H1 (cell line): ENCODE results near the gene RARRES1. TPM values are rescaled to one million over a fixed set of nuclear protein-coding genes. Genes with fewer than 3 reads are reported as not detected.

ENCODE experiments used
- CTCF ChIA-PET: fragments of 300-600 bp; sonication (Branson Sonifier 250); formaldehyde crosslinking; loops from one replicate; lab custom pipeline; 2021; ENCODE audit not compliant: partially characterized antibody; lab: Charles Lee
- POLR2A ChIA-PET: fragments of 300-600 bp; sonication (Branson Sonifier 250); formaldehyde crosslinking; loops from one replicate; lab custom pipeline; 2021; ENCODE audit warnings: inconsistent platforms; ENCODE audit not compliant: partially characterized antibody; lab: Charles Lee
- DNase-seq, 2 experiments: peaks; one replicate each; pipeline versions ENCODE4 v3.0.0 to v3.0.0-alpha.2; 2010 to 2022; ENCODE audit warnings: low spot score in 2 of 2, low read depth in 1 of 2, mixed read lengths in 1 of 2
- FAIRE-seq: peaks from 2 replicates; lab custom pipeline; 2011; peaks lifted over from hg19 to GRCh38; lab: Jason Lieb, UNC
- H2AFZ ChIP-seq: 2 replicates; pipeline ENCODE4 v1.8.1; 2012; ENCODE audit warnings: low read length, inconsistent platforms
- H2AK5ac ChIP-seq: 2 replicates; pipeline ENCODE4 v1.6.1; 2013; ENCODE audit warnings: low read depth, low read length
- H2BK120ac ChIP-seq: replicated peaks from 2 replicates; pipeline ENCODE3; 2013; ENCODE audit warnings: low read depth, low read length, inconsistent platforms
- H2BK12ac ChIP-seq: 2 replicates; pipeline ENCODE4 v1.6.1; 2013; ENCODE audit warnings: low read depth, low read length
- H2BK15ac ChIP-seq: 2 replicates; pipeline ENCODE4 v1.6.1; 2013; ENCODE audit warnings: low read length
- H2BK20ac ChIP-seq: 2 replicates; pipeline ENCODE4 v1.6.1; 2013; ENCODE audit warnings: low read length
- H2BK5ac ChIP-seq: 2 replicates; pipeline ENCODE4 v1.6.1; 2013; ENCODE audit warnings: low read depth, low read length
- H3K14ac ChIP-seq: 2 replicates; pipeline ENCODE4 v1.6.1; 2013; ENCODE audit warnings: inconsistent platforms; ENCODE audit not compliant: insufficient read length
- H3K18ac ChIP-seq: 2 replicates; pipeline ENCODE4 v1.6.1; 2013; ENCODE audit warnings: low read length; ENCODE audit errors: extremely low read depth
- H3K23ac ChIP-seq: 2 replicates; pipeline ENCODE4 v1.6.1; 2013; ENCODE audit warnings: inconsistent platforms; ENCODE audit not compliant: insufficient read length
- H3K23me2 ChIP-seq: 2 replicates; pipeline ENCODE4 v1.6.1; 2013; ENCODE audit warnings: low read depth, low read length
- H3K27ac ChIP-seq: 2 replicates; pipeline ENCODE4 v1.6.1; 2011; ENCODE audit warnings: low read depth, low read length, inconsistent platforms
- H3K27me3 ChIP-seq, 4 experiments: replicated peaks in 1 of 4; 1 replicate in 1 of 4; 2 replicates in 3 of 4; pipeline versions ENCODE4 v1.6.1 to v1.8.1; 2011 to 2013; ENCODE audit warnings: low read length in 3 of 4, mild to moderate bottlenecking in 3 of 4, inconsistent platforms in 2 of 4, mixed read lengths in 2 of 4, moderate library complexity in 1 of 4; ENCODE audit not compliant: control insufficient read depth in 3 of 4, insufficient read depth in 3 of 4; ENCODE audit errors: extremely low read depth in 1 of 4
- H3K36me3 ChIP-seq, 4 experiments: 2 replicates each; pipeline versions ENCODE4 v1.6.1 to v1.8.1; 2011 to 2013; ENCODE audit warnings: mild to moderate bottlenecking in 4 of 4, low read length in 3 of 4, moderate library complexity in 2 of 4, control low read depth in 1 of 4, inconsistent platforms in 1 of 4; ENCODE audit not compliant: insufficient read depth in 4 of 4, control insufficient read depth in 2 of 4
- H3K4ac ChIP-seq: replicated peaks from 2 replicates; pipeline ENCODE3; 2013; ENCODE audit warnings: low read length, low read depth, mixed read lengths, inconsistent platforms; ENCODE audit not compliant: insufficient read length
- H3K4me1 ChIP-seq, 4 experiments: replicated peaks in 1 of 4; 1 replicate in 1 of 4; 2 replicates in 3 of 4; pipeline versions ENCODE4 v1.6.1 to v1.8.1; 2011 to 2013; ENCODE audit warnings: low read length in 3 of 4, inconsistent platforms in 2 of 4, mixed read lengths in 1 of 4; ENCODE audit not compliant: insufficient read depth in 4 of 4, control insufficient read depth in 3 of 4
- H3K4me2 ChIP-seq, 2 experiments: 2 replicates each; pipeline versions ENCODE4 v1.6.1 to v1.8.1; 2011 to 2013; ENCODE audit warnings: low read depth in 2 of 2, low read length in 2 of 2, control low read depth in 1 of 2, inconsistent platforms in 1 of 2, mild to moderate bottlenecking in 1 of 2; ENCODE audit not compliant: insufficient read depth in 1 of 2
- H3K4me3 ChIP-seq, 4 experiments: fragments of 200-600, 300-600 bp in 1 of 4; sonication (generic), shearing (Covaris generic), sonication (Bioruptor Twin) in 1 of 4; 2 replicates each; pipeline versions ENCODE4 v1.5.1 to v1.8.1; 2011 to 2016; ENCODE audit warnings: low read length in 4 of 4, low read depth in 3 of 4, control low read depth in 2 of 4, inconsistent platforms in 2 of 4, mild to moderate bottlenecking in 2 of 4, mixed read lengths in 1 of 4, moderate library complexity in 1 of 4; ENCODE audit not compliant: insufficient read depth in 2 of 4; ENCODE audit errors: extremely low read depth in 1 of 4
- H3K56ac ChIP-seq: replicated peaks from 2 replicates; pipeline ENCODE3; 2013; ENCODE audit warnings: low read depth, mild to moderate bottlenecking, mixed read lengths, low read length, inconsistent platforms; ENCODE audit not compliant: insufficient read length
- H3K79me1 ChIP-seq: 2 replicates; pipeline ENCODE4 v1.6.1; 2013; ENCODE audit warnings: low read depth, low read length, control low read depth
- H3K79me2 ChIP-seq, 2 experiments: 2 replicates each; pipeline versions ENCODE4 v1.6.1 to v1.8.1; 2012 to 2013; ENCODE audit warnings: low read length in 2 of 2, mild to moderate bottlenecking in 2 of 2, inconsistent platforms in 1 of 2; ENCODE audit not compliant: insufficient read depth in 2 of 2, control insufficient read depth in 1 of 2
- H3K9ac ChIP-seq, 4 experiments: replicated peaks in 1 of 4; 1 replicate in 1 of 4; 2 replicates in 3 of 4; pipeline versions ENCODE4 v1.6.1 to v1.8.1; 2011 to 2013; ENCODE audit warnings: low read depth in 3 of 4, low read length in 3 of 4, control low read depth in 2 of 4, mild to moderate bottlenecking in 2 of 4, moderate library complexity in 2 of 4, inconsistent platforms in 1 of 4; ENCODE audit errors: extremely low read depth in 1 of 4
- H3K9me3 ChIP-seq, 2 experiments: 2 replicates each; pipeline versions ENCODE4 v1.6.1 to v1.8.1; 2012 to 2013; ENCODE audit warnings: mild to moderate bottlenecking in 2 of 2, moderate library complexity in 2 of 2, control low read depth in 1 of 2, inconsistent platforms in 1 of 2, low read depth in 1 of 2, low read length in 1 of 2, mixed read lengths in 1 of 2; ENCODE audit not compliant: insufficient read depth in 2 of 2
- H4K20me1 ChIP-seq, 2 experiments: replicated peaks in 1 of 2; 2 replicates each; pipeline versions ENCODE3 to v1.8.1; 2011 to 2013; ENCODE audit warnings: inconsistent platforms in 2 of 2, low read length in 2 of 2, mild to moderate bottlenecking in 1 of 2; ENCODE audit not compliant: insufficient read depth in 2 of 2, control insufficient read depth in 1 of 2
- H4K5ac ChIP-seq: 2 replicates; pipeline ENCODE4 v1.6.1; 2013; ENCODE audit warnings: low read length, low read depth, mixed read lengths, inconsistent platforms; ENCODE audit not compliant: insufficient read length
- H4K8ac ChIP-seq: 2 replicates; pipeline ENCODE4 v1.8.0; 2013; ENCODE audit warnings: mild to moderate bottlenecking, moderate library complexity, low read length, inconsistent platforms; ENCODE audit not compliant: insufficient read depth; ENCODE audit errors: extremely low read depth
- H4K91ac ChIP-seq: replicated peaks from 2 replicates; pipeline ENCODE3; 2013; ENCODE audit warnings: low read length, mixed read lengths, inconsistent platforms; ENCODE audit not compliant: insufficient read length
- ATF3 ChIP-seq: IDR thresholded peaks from 2 replicates; pipeline ENCODE4 v1.6.1; 2011; ENCODE audit warnings: low read depth, mild to moderate bottlenecking, low read length; ENCODE audit not compliant: insufficient read depth
- BCL11A ChIP-seq, 2 experiments: IDR thresholded peaks; one replicate each; pipeline ENCODE4 v1.6.1; 2011; ENCODE audit warnings: low read depth in 2 of 2, low read length in 2 of 2, mild to moderate bottlenecking in 2 of 2
- BRCA1 ChIP-seq: IDR thresholded peaks from 2 replicates; pipeline ENCODE4 v1.6.1; 2012; ENCODE audit warnings: low read depth, low read length, improper control_type of control experiment
- CBX5 ChIP-seq: fragments of 300-800, 300-1000 bp; sonication (generic); IDR thresholded peaks from 2 replicates; pipeline ENCODE4 v1.7.1; 2016; ENCODE audit warnings: antibody characterized with exemption, low read length, low read depth
- CHD2 ChIP-seq: IDR thresholded peaks from 2 replicates; pipeline ENCODE4 v1.6.1; 2012; ENCODE audit warnings: low read length, improper control_type of control experiment
- HDAC2 ChIP-seq, 2 experiments: fragments of 300-600 bp in 1 of 2; sonication (generic) in 1 of 2; IDR thresholded peaks; 2 replicates each; pipeline ENCODE4 v1.6.1; 2011 to 2012; ENCODE audit warnings: low read depth in 2 of 2, low read length in 2 of 2, mild to moderate bottlenecking in 2 of 2, moderate library complexity in 2 of 2, borderline replicate concordance in 1 of 2, inconsistent platforms in 1 of 2
- KDM1A ChIP-seq: fragments of 200-600, 300-600 bp; sonication (generic); IDR thresholded peaks from 2 replicates; pipeline ENCODE4 v1.7.1; 2016; ENCODE audit warnings: mild to moderate bottlenecking, low read length, borderline replicate concordance
- KDM5A ChIP-seq: fragments of 200-600 bp; IDR thresholded peaks from 2 replicates; pipeline ENCODE4 v1.7.1; 2012; ENCODE audit warnings: mild to moderate bottlenecking, low read length, inconsistent platforms, mixed read lengths
- MAX ChIP-seq: IDR thresholded peaks from 2 replicates; pipeline ENCODE4 v1.6.1; 2012; ENCODE audit warnings: inconsistent platforms
- RFX5 ChIP-seq: IDR thresholded peaks from 2 replicates; pipeline ENCODE4 v1.6.1; 2011; ENCODE audit warnings: low read depth, low read length, improper control_type of control experiment, borderline replicate concordance
- SAP30 ChIP-seq: fragments of 300-600 bp; sonication (generic); IDR thresholded peaks from 2 replicates; pipeline ENCODE4 v1.7.1; 2012; ENCODE audit warnings: low read length, moderate library complexity, mild to moderate bottlenecking, inconsistent platforms; ENCODE audit not compliant: insufficient read depth, insufficient replicate concordance
- SIRT6 ChIP-seq: IDR thresholded peaks from one replicate; pipeline ENCODE4 v1.7.1; 2012; ENCODE audit warnings: low read length, inconsistent platforms
- SRF ChIP-seq: IDR thresholded peaks from 2 replicates; pipeline ENCODE4 v1.6.1; 2011; ENCODE audit warnings: mild to moderate bottlenecking, low read depth, low read length, moderate library complexity
- TCF12 ChIP-seq: IDR thresholded peaks from 2 replicates; pipeline ENCODE4 v1.6.1; 2011; ENCODE audit warnings: low read depth, mild to moderate bottlenecking, low read length
- WGBS, 2 experiments: shearing (Covaris generic) in 1 of 2; methylation state at CpG; one replicate each; pipeline versions ENCODE4 v1.1.6 to v1.1.7; 2013 to 2015; ENCODE audit warnings: low lambda C conversion rate in 2 of 2, mixed read lengths in 2 of 2, inconsistent platforms in 1 of 2, low coverage in 1 of 2, missing lambda C conversion rate in 1 of 2; ENCODE audit not compliant: insufficient replicate concordance in 2 of 2, insufficient coverage in 1 of 2, insufficient read length in 1 of 2; ENCODE audit errors: extremely low coverage in 1 of 2, missing lambda C conversion rate in 1 of 2; 5-methylcytosine and 5-hydroxymethylcytosine counted together
- polyA plus RNA-seq, 7 experiments: library from polyadenylated mRNA; depleted of rRNA in 3 of 7; stranded (reverse) in 5 of 7; unstranded in 2 of 7; fragments of >200 nt in 5 of 7; fragments of 200-250 nt in 2 of 7; gene quantifications; 1 replicate in 5 of 7; 2 replicates in 1 of 7; 4 replicates in 1 of 7; pipeline versions ENCODE4 v1.2.1 to v1.2.3, GENCODE V29; 2011 to 2013; ENCODE audit warnings: missing spikeins in 2 of 7, mixed read lengths in 2 of 7
- total RNA-seq: library from RNA; stranded (reverse); fragmentation: NEBNext Ultra II Directional; extraction: Animal tissue kit (Norgen Biotek cat#: 25700); gene quantifications from 2 replicates; pipeline ENCODE4 v1.2.1, GENCODE V29; 2021

The RARRES1 gene
- total and polyA plus RNA-seq, 2 of the 8 experiments (the other 6 are each of a cell fraction or from before 2014, with no cell fraction given): 0.26 to 0.71 TPM

- H4K8ac ChIP-seq: no peak overlapping the region
- no peaks in the 10 kb centered on the region for H3K36me3 ChIP-seq
- no peaks in the 10 kb centered on the region for H4K20me1 ChIP-seq
- H3K4ac ChIP-seq: no peak overlapping the region
- WGBS, 2 experiments: 86% methylated on average over 2 of the region's 2 CpGs; no CpG with 5 or more reads in 1 of the 2 experiments
- DNase-seq (no peak), FAIRE-seq (no peak)
- H3K18ac ChIP-seq: no peak overlapping the region
- CTCF ChIA-PET: interaction anchor here (1.8 to 4.9 kb wide), 2 partner anchors 11 to 27 kb away, joined by 4 to 25 read pairs; no protein-coding TSS in a partner anchor
- POLR2A ChIA-PET: no interaction called here
- no peak overlapping the region for H3K4me2 ChIP-seq
- no peak overlapping the region for H2BK120ac ChIP-seq
- H3K9ac ChIP-seq: no peak overlapping the region
- peaks cover under 1 to 4% (median 3%) of the 10 kb centered on the region in 4 experiments; a peak in 4 of 7 replicates for H3K4me1 ChIP-seq
- H3K23me2 ChIP-seq: no peaks in the 10 kb centered on the region
- H3K27ac ChIP-seq: no peak overlapping the region
- H2BK5ac ChIP-seq: no peak overlapping the region
- TF ChIP-seq RFX5 (no peak), CHD2 (no peak), ATF3 (no peak), SIRT6 (no peak), TCF12 (no peak), BRCA1 (no peak), BCL11A (IDR thresholded peaks at IDR 0.05; ENCODE audit: low read depth in 2 of 2, low read length in 2 of 2) (no peak), SRF (no peak), SAP30 (no peak), KDM1A (no peak), MAX (no peak), KDM5A (no peak), HDAC2 (IDR thresholded peaks at IDR 0.05; ENCODE audit: borderline replicate concordance in 1 of 2, low read depth in 2 of 2, low read length in 2 of 2) (no peak), CBX5 (no peak)
- H2BK12ac ChIP-seq: no peak overlapping the region
- no peak overlapping the region for H2AK5ac ChIP-seq
- no peak overlapping the region for H2AFZ ChIP-seq
- no peak overlapping the region for H4K91ac ChIP-seq
- H3K9me3 ChIP-seq: no peaks in the 10 kb centered on the region
- H3K4me3 ChIP-seq: no peak overlapping the region
- no peaks in the 10 kb centered on the region for H3K27me3 ChIP-seq
- H3K23ac ChIP-seq: no peak overlapping the region
- no peak overlapping the region for H3K14ac ChIP-seq
- H3K79me1 ChIP-seq: no peaks in the 10 kb centered on the region
- no peak overlapping the region for H4K5ac ChIP-seq
- H2BK20ac ChIP-seq: no peak overlapping the region
- no peak overlapping the region for H2BK15ac ChIP-seq
- no peaks in the 10 kb centered on the region for H3K79me2 ChIP-seq
- no peak overlapping the region for H3K56ac ChIP-seq
These were observed 31.2 kb upstream of the RARRES1 start for GRCh38 chr3:158763421-158763820.
